Uterus (tissue), 2 donors: ENCODE data around the gene ANKDD1B.

Experiments
- CTCF ChIP-seq, 4 experiments: fragments of 200-600 bp in 2 of 4; fragments of 450-650 bp in 2 of 4; sonication (generic) in 2 of 4; IDR thresholded peaks; one replicate each; pipeline ENCODE4 v1.5.1; 2016 to 2019; ENCODE audit warnings: antibody characterized with exemption in 4 of 4, mild to moderate bottlenecking in 2 of 4, moderate library complexity in 1 of 4
- POLR2A ChIP-seq, 2 donors: fragments of 450-650 bp; IDR thresholded peaks; one replicate each; pipeline ENCODE4 v1.6.1; 2016; ENCODE audit warnings: antibody characterized with exemption in 2 of 2, mild to moderate bottlenecking in 1 of 2, moderate library complexity in 1 of 2

- no peak for TF ChIP-seq CTCF (IDR thresholded peaks at IDR 0.05)
- TF ChIP-seq POLR2A (IDR thresholded peaks at IDR 0.05) = no peak
Measured at GRCh38 chr5:75720882-75721281, 109.6 kb downstream of the ANKDD1B start.
